SJCRH30 (cell line): ENCODE measurements around the gene UBASH3B. TPM values are rescaled to one million over a fixed set of nuclear protein-coding genes. Genes with fewer than 3 reads are reported as not detected.

Experiments used
- DNase-seq, 2 experiments: peaks; one replicate each; pipeline ENCODE4 v3.0.0-alpha.2; 2015 to 2020
- H3K27ac ChIP-seq: fragments of 250-450 bp; sonication (Bioruptor Pico); 2 replicates; pipeline ENCODE4 v1.5.1; 2020; ENCODE audit warnings: mild to moderate bottlenecking, moderate library complexity
- H3K27me3 ChIP-seq: fragments of 250-450 bp; sonication (Bioruptor Pico); 2 replicates; pipeline ENCODE4 v1.5.1; 2020; ENCODE audit warnings: mild to moderate bottlenecking, moderate library complexity
- H3K36me3 ChIP-seq: fragments of 250-450 bp; sonication (Bioruptor Pico); 2 replicates; pipeline ENCODE4 v1.5.1; 2020; ENCODE audit warnings: mild to moderate bottlenecking, moderate library complexity
- H3K4me1 ChIP-seq: fragments of 250-450 bp; sonication (Bioruptor Pico); 2 replicates; pipeline ENCODE4 v1.5.1; 2020; ENCODE audit warnings: mild to moderate bottlenecking, moderate library complexity
- H3K4me3 ChIP-seq: fragments of 250-450 bp; sonication (Bioruptor Pico); 2 replicates; pipeline ENCODE4 v1.5.1; 2020; ENCODE audit warnings: mild to moderate bottlenecking, moderate library complexity
- H3K9me3 ChIP-seq: fragments of 250-450 bp; sonication (Bioruptor Pico); replicated peaks from 2 replicates; pipeline ENCODE4 v1.5.1; 2020; ENCODE audit warnings: mild to moderate bottlenecking, moderate library complexity
- total RNA-seq: library from RNA; depleted of rRNA; stranded (reverse); fragments of >200 nt; shearing (Covaris generic); gene quantifications from 2 replicates; pipeline ENCODE4 v1.2.3, GENCODE V29; 2014

The UBASH3B gene
- total RNA-seq, 1 experiment from 2014 or later, result 0.38 TPM

GRCh38 chr11:122754028-122754427 is 98.5 kb downstream of the UBASH3B start:
- H3K27me3 ChIP-seq, result no peaks in the 10 kb centered on the region
- H3K4me3 ChIP-seq, result no peak overlapping the region
- H3K4me1 ChIP-seq, result no peaks in the 10 kb centered on the region
- no peaks in the 10 kb centered on the region for H3K9me3 ChIP-seq
- H3K27ac ChIP-seq, result no peak overlapping the region
- H3K36me3 ChIP-seq, result no peaks in the 10 kb centered on the region
- no peak for DNase-seq

GRCh38 chr11:122754553-122755322 is 99.2 kb downstream of the UBASH3B start:
- Histone ChIP-seq H3K36me3 (no peaks in the 10 kb centered on the region), H3K27ac (no peak overlapping the region), H3K4me3 (no peak overlapping the region), H3K9me3 (no peaks in the 10 kb centered on the region), H3K4me1 (no peaks in the 10 kb centered on the region), H3K27me3 (no peaks in the 10 kb centered on the region)
- DNase-seq, result peak in 1 of 2 experiments; percentile 20

- no peak overlapping the region for H3K4me3 ChIP-seq
- DNase-seq, result no peak
Observed at GRCh38 chr11:122755409-122755808, 99.9 kb downstream of the UBASH3B start.

GRCh38 chr11:122755941-122756340 is 100.4 kb downstream of the UBASH3B start:
- Histone ChIP-seq H3K27ac (no peak overlapping the region), H3K4me3 (no peak overlapping the region), H3K36me3 (no peaks in the 10 kb centered on the region), H3K9me3 (no peaks in the 10 kb centered on the region), H3K27me3 (no peaks in the 10 kb centered on the region), H3K4me1 (no peaks in the 10 kb centered on the region)
- no peak for DNase-seq

More at GRCh38 chr11:122755409-122755808, 99.9 kb downstream of the UBASH3B start:
- Histone ChIP-seq H3K4me1 (no peaks in the 10 kb centered on the region), H3K9me3 (no peaks in the 10 kb centered on the region), H3K36me3 (no peaks in the 10 kb centered on the region), H3K27ac (no peak overlapping the region), H3K27me3 (no peaks in the 10 kb centered on the region)

- no peak for DNase-seq
- Histone ChIP-seq H3K4me1 (no peaks in the 10 kb centered on the region), H3K9me3 (no peaks in the 10 kb centered on the region), H3K27me3 (no peaks in the 10 kb centered on the region), H3K4me3 (no peak overlapping the region), H3K27ac (no peak overlapping the region), H3K36me3 (no peaks in the 10 kb centered on the region)
Observed at GRCh38 chr11:122756417-122756816, 100.9 kb downstream of the UBASH3B start.

- Histone ChIP-seq H3K4me1 (no peaks in the 10 kb centered on the region), H3K36me3 (no peaks in the 10 kb centered on the region), H3K27ac (no peak overlapping the region), H3K27me3 (no peaks in the 10 kb centered on the region), H3K9me3 (no peaks in the 10 kb centered on the region), H3K4me3 (no peak overlapping the region)
- no peak for DNase-seq
Observed at GRCh38 chr11:122757201-122757600, 101.7 kb downstream of the UBASH3B start.

- H3K36me3 ChIP-seq, result no peaks in the 10 kb centered on the region
- no peak overlapping the region for H3K27ac ChIP-seq
- H3K9me3 ChIP-seq, result no peaks in the 10 kb centered on the region
- H3K27me3 ChIP-seq, result no peaks in the 10 kb centered on the region
- peak; percentile 11 to 36 for DNase-seq
- H3K4me1 ChIP-seq, result no peaks in the 10 kb centered on the region
- H3K4me3 ChIP-seq, result no peak overlapping the region
Observed at GRCh38 chr11:122758339-122758738, 102.8 kb downstream of the UBASH3B start.

- H3K4me3 ChIP-seq, result no peak overlapping the region
- no peaks in the 10 kb centered on the region for H3K36me3 ChIP-seq
- no peaks in the 10 kb centered on the region for H3K9me3 ChIP-seq
- H3K27ac ChIP-seq, result no peak overlapping the region
- no peaks in the 10 kb centered on the region for H3K27me3 ChIP-seq
- no peaks in the 10 kb centered on the region for H3K4me1 ChIP-seq
- no peak for DNase-seq
Observed at GRCh38 chr11:122758974-122759373, 103.5 kb downstream of the UBASH3B start.

GRCh38 chr11:122763108-122763507 is 107.6 kb downstream of the UBASH3B start:
- no peaks in the 10 kb centered on the region for H3K4me1 ChIP-seq
- H3K36me3 ChIP-seq, result no peaks in the 10 kb centered on the region
- no peak overlapping the region for H3K4me3 ChIP-seq
- no peaks in the 10 kb centered on the region for H3K9me3 ChIP-seq
- no peaks in the 10 kb centered on the region for H3K27me3 ChIP-seq
- DNase-seq, result no peak
- H3K27ac ChIP-seq, result no peak overlapping the region

- no peak overlapping the region for H3K27ac ChIP-seq
- no peak overlapping the region for H3K4me3 ChIP-seq
- H3K4me1 ChIP-seq, result no peaks in the 10 kb centered on the region
- no peak for DNase-seq
- no peaks in the 10 kb centered on the region for H3K9me3 ChIP-seq
- no peaks in the 10 kb centered on the region for H3K36me3 ChIP-seq
- no peaks in the 10 kb centered on the region for H3K27me3 ChIP-seq
Observed at GRCh38 chr11:122764371-122765090, 109.0 kb downstream of the UBASH3B start.

- Histone ChIP-seq H3K9me3 (no peaks in the 10 kb centered on the region), H3K36me3 (no peaks in the 10 kb centered on the region), H3K4me1 (no peaks in the 10 kb centered on the region), H3K4me3 (no peak overlapping the region), H3K27me3 (no peaks in the 10 kb centered on the region), H3K27ac (no peak overlapping the region)
- no peak for DNase-seq
Observed at GRCh38 chr11:122765487-122766131, 110.1 kb downstream of the UBASH3B start.

GRCh38 chr11:122769126-122769780 is 113.7 kb downstream of the UBASH3B start:
- H3K27me3 ChIP-seq, result no peaks in the 10 kb centered on the region
- H3K4me3 ChIP-seq, result no peak overlapping the region
- DNase-seq, result no peak
- no peaks in the 10 kb centered on the region for H3K36me3 ChIP-seq
- no peak overlapping the region for H3K27ac ChIP-seq
- H3K9me3 ChIP-seq, result no peaks in the 10 kb centered on the region
- no peaks in the 10 kb centered on the region for H3K4me1 ChIP-seq

GRCh38 chr11:122772945-122773344 is 117.4 kb downstream of the UBASH3B start:
- no peaks in the 10 kb centered on the region for H3K9me3 ChIP-seq
- no peaks in the 10 kb centered on the region for H3K4me1 ChIP-seq
- no peak overlapping the region for H3K27ac ChIP-seq
- no peak overlapping the region for H3K4me3 ChIP-seq
- H3K36me3 ChIP-seq, result no peaks in the 10 kb centered on the region
- no peak for DNase-seq
- no peaks in the 10 kb centered on the region for H3K27me3 ChIP-seq

GRCh38 chr11:122773781-122774266 is 118.3 kb downstream of the UBASH3B start:
- Histone ChIP-seq H3K36me3 (no peaks in the 10 kb centered on the region), H3K9me3 (no peaks in the 10 kb centered on the region), H3K4me3 (no peak overlapping the region), H3K4me1 (no peaks in the 10 kb centered on the region), H3K27me3 (no peaks in the 10 kb centered on the region), H3K27ac (no peak overlapping the region)
- no peak for DNase-seq
